Hematopoietic multipotent progenitor cell treated with erythropoietin and hydrocortisone succinate and interleukin-3 and kit ligand, for 8 days (in vitro differentiated cells): Measurements from ENCODE around the gene DHODH.
A peak's percentile ranks its signal among the peaks of the same experiment; 100 is the strongest.
"Not testable (repeated sequence)": the region's sequence is repeated elsewhere in the genome, so short reads cannot be mapped to it uniquely, and the experiment has no call there.

Experiments used
- DNase-seq: peaks from one replicate; pipeline ENCODE4 v3.0.0-alpha.2; 2015

Gene DHODH

GRCh38 chr16:72014675-72015074 is 6.1 kb downstream of the DHODH start:
- no peak for DNase-seq

GRCh38 chr16:72015124-72015523 is 6.6 kb downstream of the DHODH start:
- no peak for DNase-seq

GRCh38 chr16:72018470-72018869 is 9.9 kb downstream of the DHODH start:
- DNase-seq: peak; percentile 21

- DNase-seq: no peak
These were observed 12.5 kb downstream of the DHODH start for GRCh38 chr16:72021043-72021442.

GRCh38 chr16:72022127-72022526 is 13.6 kb downstream of the DHODH start:
- DNase-seq: no peak

- no peak for DNase-seq
These were observed 15.4 kb downstream of the DHODH start for GRCh38 chr16:72023962-72024361.

- no peak for DNase-seq
These were observed 16.4 kb downstream of the DHODH start for GRCh38 chr16:72024862-72025382.

GRCh38 chr16:72025404-72026114 is 17.0 kb downstream of the DHODH start:
- DNase-seq: no peak

- DNase-seq: no peak
These were observed 19.3 kb downstream of the DHODH start for GRCh38 chr16:72027669-72028378.

- DNase-seq: no peak
These were observed 21.2 kb downstream of the DHODH start for GRCh38 chr16:72029567-72030271.

- DNase-seq: no peak
These were observed 24.9 kb downstream of the DHODH start for GRCh38 chr16:72033437-72033836.

- no peak for DNase-seq
These were observed 27.6 kb downstream of the DHODH start for GRCh38 chr16:72036098-72036497.

- no peak for DNase-seq
These were observed 33.7 kb downstream of the DHODH start for GRCh38 chr16:72042157-72042660.

- DNase-seq: no peak
These were observed 34.5 kb downstream of the DHODH start for GRCh38 chr16:72043058-72043457.

GRCh38 chr16:72043539-72043938 is 35.0 kb downstream of the DHODH start:
- no peak for DNase-seq

- DNase-seq: peak; percentile 76
These were observed 35.8 kb downstream of the DHODH start for GRCh38 chr16:72044296-72044695.

- DNase-seq: no peak
These were observed 36.3 kb downstream of the DHODH start for GRCh38 chr16:72044825-72045359.

- DNase-seq: no peak
These were observed 40.6 kb downstream of the DHODH start for GRCh38 chr16:72049110-72049509.

GRCh38 chr16:72050769-72051464 is 42.4 kb downstream of the DHODH start:
- DNase-seq: no peak

- DNase-seq: no peak
These were observed 43.3 kb downstream of the DHODH start for GRCh38 chr16:72051818-72052217.

- DNase-seq: not testable (repeated sequence)
These were observed 45.8 kb downstream of the DHODH start, which contains the start of gene HP for GRCh38 chr16:72054254-72054847. TSS of gene HP (plus strand) at chr16:72054505. CDS start at chr16:72054653, 148 bp downstream.

GRCh38 chr16:72055911-72056310 is 47.4 kb downstream of the DHODH start:
- DNase-seq: no peak
